GM21381 (cell line): Measurements from ENCODE around the gene TENM4.
"Not testable (repeated sequence)": the region's sequence is repeated elsewhere in the genome, so short reads cannot be mapped to it uniquely, and the experiment has no call there.

Experiments
- ATAC-seq: cut with Tn5 transposase; IDR thresholded peaks from one replicate; pipeline ENCODE4 v1.9.1; 2021; ENCODE audit warnings: mild to moderate bottlenecking, moderate library complexity; ENCODE audit not compliant: unreplicated experiment

The TENM4 gene

GRCh38 chr11:79220171-79220570, 220.7 kb downstream of the TENM4 start:
- no peak for ATAC-seq

DNA sequence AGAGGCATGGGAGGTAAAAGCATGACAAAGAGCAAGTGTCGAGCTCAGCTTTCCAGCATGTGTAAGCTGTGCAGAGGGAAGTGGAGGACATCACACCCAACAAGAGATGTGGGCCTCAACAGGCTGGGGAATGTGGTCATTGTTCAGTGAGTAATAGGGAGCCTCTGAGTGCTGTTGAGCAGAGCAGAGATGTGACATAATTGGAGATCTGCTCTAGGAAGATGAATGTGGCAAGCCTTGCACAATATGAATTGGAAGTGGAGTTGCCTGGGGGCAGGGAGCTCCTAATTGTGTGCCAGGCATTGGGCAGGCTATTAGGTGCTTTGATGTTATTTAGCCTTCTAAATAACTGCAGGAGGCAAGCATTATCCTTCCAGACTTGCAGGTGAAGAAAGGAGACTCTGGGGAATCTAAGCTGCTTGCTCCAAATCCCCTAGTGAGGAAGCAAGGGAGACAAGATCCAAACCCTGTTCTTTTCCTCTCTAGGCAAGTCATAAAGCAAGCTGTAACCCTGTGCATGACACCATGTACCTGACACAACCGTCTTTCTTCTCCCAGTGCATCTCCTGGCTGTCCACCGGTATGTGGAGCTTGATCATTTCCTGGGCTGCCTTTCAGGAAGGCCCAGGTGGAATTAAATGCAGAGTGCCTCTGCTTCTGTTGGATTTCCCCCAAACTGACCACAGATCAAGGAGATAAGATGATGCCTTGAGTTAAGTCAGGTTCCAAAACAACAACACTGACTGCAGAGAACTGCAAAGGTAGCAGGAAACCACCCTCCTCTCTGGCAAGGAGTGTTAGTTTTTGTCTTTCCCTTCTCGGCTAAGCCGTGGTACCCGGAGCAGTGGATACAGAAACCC, 221.4 kb downstream of the TENM4 start:
- ATAC-seq, result no peak

- ATAC-seq, result no peak
These were observed 228.1 kb downstream of the TENM4 start for GRCh38 chr11:79212741-79213190.

DNA sequence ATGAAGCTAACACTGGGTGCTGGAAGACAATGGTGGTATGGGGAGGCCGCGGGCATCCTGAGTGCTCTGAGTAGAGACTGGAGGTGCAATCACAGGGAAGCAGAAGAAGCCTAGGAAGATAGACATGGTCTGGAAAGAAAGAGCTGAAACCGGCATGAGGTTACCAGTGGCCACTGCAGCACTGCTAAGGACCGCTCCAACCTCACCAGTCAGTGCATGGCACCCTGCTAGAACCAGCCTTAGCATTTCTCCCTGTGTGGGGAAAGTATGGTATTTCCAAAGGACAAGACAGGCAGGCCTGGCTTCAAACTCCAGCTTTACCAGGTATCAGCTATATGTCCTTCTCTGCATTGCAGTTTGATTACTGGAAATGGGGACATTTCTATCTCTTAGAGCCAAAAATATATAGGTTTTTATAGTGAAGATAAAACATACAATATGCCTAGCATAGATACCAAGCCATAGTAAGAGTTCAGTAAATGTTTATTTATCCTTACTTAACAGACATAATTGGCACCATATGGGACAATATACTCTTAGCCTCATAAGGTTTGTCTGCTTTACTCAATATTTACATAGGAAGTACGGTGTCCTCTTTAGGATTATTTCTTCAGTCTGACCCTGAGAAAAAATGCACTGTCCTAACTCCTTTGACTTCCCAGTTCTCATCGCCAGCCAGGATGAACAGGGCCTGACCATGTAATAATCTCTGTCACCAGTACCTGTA, 231.1 kb downstream of the TENM4 start:
- ATAC-seq, result no peak

DNA sequence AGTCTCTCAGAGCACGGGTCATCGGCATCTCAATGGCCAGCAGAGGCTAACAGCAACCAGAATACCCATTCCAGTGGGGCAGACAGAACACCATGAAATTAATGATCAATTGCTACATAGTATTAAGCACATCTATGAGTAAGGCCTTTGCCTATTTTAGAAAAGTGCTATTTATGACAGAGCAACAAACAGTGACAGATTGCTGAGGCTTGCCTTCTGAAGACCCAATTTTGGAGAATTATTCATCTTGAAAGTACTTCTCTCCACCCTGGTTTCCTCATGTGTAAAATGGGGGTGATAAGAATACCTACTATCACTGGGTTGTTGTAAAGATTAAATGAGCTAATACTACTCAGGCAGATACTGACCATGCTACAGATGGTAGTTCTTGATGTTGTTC, 232.7 kb downstream of the TENM4 start:
- ATAC-seq, result no peak

DNA sequence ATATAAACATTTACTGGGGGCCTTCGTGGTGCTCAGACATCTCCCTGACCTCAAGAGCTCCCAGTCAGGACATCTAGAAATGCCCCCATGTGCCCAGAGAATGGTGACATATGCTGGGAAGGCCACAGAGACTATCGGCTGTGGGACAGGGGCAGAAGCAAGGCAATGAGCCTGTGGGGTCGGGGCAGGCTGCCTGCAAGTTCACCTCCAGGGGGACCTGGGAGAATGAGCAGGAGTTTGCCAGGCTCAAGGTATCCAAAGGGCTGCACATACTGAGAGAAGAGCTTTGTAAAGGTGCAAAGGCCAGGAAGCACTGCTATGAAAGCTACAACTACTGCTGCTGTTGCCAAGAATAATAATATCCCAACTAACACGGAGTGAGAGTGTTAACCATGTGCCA, 233.9 kb downstream of the TENM4 start:
- no peak for ATAC-seq

DNA sequence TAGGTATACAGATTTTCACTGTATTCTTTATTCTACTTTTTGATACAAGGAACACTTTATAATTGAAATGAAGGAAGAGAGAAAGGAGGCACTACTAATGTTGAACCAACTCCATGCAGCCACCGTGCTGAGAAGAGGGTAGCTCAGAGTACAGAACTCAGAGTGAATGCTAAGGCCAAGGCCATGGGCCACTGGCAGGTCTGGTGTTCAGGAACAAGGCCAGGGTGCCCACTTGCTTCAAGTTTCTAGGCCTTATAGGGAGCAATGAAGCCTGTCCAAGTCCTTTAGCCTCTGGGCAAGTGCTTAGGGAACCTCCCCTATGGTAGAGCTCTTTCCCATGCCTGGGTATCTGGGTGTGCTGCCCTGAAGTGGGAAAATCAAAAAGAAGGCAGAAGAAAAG, 235.0 kb downstream of the TENM4 start:
- ATAC-seq, result no peak

GRCh38 chr11:79201677-79202347, 239.0 kb downstream of the TENM4 start:
- no peak for ATAC-seq

DNA sequence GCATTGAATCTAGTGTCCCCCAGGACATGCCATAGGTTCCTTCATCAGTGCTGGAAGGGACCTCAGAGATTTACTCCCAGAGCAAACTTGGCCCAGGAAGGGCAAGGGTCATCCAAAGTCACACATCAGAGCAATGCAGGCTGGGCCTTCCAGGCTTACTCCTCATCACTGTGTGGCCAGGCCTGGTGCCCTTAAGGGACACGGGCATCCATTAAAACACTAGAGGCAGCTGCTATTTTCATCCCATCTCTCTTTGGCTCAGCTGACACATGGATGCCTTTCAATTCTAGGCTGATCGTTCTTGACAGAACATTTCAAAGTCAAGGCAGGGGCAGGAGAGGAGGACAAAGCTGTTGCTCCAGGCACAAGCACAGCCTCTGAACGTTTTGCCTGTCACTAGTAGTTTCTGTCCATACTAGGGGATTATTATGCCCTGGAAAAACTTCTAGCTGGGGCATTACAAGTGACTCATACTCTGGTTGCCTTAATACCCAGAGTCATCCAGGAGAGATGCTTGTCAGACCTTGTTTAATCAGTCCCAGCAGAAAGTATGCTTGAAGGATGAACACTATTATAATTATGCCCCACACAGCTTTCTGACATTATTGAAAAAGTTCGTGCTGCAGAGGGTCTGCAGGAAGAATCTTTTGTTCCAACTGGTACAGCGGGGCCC, 240.3 kb downstream of the TENM4 start:
- ATAC-seq, result no peak

- no peak for ATAC-seq
These were observed 241.0 kb downstream of the TENM4 start for GRCh38 chr11:79199729-79200354.

DNA sequence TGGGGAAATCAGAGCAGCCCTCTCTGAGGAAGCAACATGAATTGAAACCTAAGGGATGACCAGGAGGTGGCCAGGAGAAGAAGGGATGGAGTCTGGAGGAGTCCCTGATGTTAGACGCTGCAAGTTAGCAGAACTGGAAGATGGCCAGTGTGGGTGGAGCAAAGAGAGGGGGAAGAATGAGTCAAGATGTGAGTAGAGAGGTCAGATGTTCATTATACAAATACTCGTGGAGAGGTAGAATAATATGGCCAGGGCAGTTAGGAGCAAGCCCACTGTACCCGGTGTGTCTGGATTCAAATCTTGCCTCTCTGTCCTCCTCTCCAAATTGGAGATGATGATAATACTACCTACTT, 242.0 kb downstream of the TENM4 start:
- ATAC-seq, result no peak

DNA sequence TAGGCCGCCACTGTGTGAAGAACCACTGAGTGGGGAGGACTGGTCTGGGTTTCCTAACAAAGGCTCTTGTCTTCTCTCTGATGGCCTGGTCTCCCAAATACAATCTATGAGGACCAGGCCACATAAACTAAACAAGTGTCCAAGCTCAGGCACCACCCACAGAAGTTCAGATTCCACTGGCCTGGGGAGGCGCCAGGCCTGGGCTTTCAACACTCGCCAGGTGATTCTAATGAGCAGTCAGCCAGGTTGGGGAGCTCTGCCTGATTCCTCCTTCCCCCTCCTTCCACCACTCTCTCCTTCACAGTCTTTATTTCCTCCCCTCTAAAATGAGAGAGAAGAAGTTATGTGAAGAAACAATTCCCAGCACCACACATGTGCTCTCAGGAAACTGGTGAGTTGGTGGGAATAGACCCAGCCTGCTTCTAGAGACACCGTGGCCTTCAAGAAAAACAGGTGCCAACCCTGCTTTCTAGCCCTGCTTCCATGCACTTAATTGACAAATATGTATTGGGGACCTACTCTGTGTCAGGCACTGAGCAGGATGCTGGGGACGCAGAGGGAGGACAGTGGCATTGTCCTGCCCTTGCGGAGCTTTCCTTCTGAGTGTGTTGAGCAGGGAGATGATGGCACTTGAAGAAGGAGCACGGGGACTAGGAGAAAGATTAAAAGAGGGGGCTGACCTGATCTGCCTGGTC, 242.5 kb downstream of the TENM4 start:
- no peak for ATAC-seq

- no peak for ATAC-seq
These were observed 243.9 kb downstream of the TENM4 start for GRCh38 chr11:79196950-79197349.

GRCh38 chr11:79195209-79195608, 245.6 kb downstream of the TENM4 start:
- no peak for ATAC-seq

- ATAC-seq, result no peak
These were observed 247.0 kb downstream of the TENM4 start for GRCh38 chr11:79193663-79194310.

DNA sequence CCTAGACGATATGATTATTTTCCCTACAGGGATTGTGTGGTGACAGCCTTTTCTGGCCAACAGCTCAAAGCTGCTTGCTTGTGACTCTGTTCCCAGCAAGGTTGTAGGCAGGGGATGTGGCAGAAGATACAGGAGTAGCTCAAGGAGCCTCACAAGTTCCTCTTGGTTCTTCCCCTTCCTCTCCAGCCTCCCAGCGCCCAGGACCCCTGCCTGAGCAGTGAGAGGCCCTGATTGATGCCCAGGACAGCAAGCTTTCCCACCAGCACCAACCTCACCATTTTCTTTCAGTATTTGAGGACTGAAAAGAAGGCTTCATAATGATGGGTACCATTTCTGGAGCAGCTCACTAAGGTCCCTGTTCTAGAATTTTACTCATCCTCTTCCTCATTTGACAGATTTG, 248.0 kb downstream of the TENM4 start:
- ATAC-seq, result no peak

DNA sequence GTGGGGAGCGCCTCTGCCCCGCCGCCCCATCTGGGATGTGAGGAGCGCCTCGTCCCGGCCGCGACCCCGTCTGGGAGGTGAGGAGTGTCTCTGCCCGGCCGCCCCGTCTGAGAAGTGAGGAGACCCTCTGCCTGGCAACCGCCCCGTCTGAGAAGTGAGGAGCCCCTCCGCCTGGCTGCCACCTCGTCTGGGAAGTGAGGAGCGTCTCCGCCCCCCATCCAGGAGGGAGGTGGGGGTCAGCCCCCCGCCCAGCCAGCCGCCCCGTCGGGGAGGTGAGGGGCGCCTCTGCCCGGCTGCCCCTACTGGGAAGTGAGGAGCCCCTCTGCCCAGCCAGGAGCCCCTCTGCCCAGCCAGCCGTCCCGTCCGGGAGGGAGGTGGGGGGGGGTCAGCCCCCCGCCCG, 249.1 kb downstream of the TENM4 start:
- ATAC-seq, result not testable (repeated sequence)

DNA sequence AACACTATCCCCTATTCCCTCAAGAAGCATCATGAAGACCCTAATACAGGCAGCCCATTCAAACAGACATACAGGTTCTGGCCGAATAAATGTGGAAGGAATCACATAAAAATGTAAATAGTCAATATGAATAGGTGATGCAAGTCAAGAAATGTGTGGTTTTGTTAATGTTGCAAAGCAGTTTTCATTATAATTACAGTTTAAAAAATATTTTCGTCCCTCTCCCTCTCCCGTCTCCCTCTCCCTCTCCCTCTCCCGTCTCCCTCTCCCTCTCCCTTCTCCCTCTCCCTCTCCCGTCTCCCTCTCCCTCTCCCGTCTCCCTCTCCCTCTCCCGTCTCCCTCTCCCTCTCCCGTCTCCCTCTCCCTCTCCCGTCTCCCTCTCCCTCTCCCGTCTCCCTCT, 250.3 kb downstream of the TENM4 start:
- ATAC-seq, result not testable (repeated sequence)

GRCh38 chr11:79189601-79190000, 251.2 kb downstream of the TENM4 start:
- no peak for ATAC-seq

- no peak for ATAC-seq
These were observed 251.8 kb downstream of the TENM4 start for GRCh38 chr11:79189055-79189454.
